Activated naive CD8-positive, alpha-beta T cell treated with anti-CD3 and anti-CD28 coated beads, Interleukin-2, amount 50 U/mL, for 16 hours (primary cell): ENCODE measurements around the gene TMEM91.
"Not testable (repeated sequence)": the region's sequence is repeated elsewhere in the genome, so short reads cannot be mapped to it uniquely, and the experiment has no call there.

Experiments
- DNase-seq: peaks from one replicate; pipeline ENCODE4 v3.0.0-alpha.2; 2020; ENCODE audit warnings: low read depth, low spot score

Gene TMEM91

GRCh38 chr19:41376241-41376997 lies at the start of gene TMEM91:
Gene TMEM91 (plus strand): TSS chr19:41376533. CDS start chr19:41378310, 1,777 bp downstream.
- DNase-seq, result no peak

DNA sequence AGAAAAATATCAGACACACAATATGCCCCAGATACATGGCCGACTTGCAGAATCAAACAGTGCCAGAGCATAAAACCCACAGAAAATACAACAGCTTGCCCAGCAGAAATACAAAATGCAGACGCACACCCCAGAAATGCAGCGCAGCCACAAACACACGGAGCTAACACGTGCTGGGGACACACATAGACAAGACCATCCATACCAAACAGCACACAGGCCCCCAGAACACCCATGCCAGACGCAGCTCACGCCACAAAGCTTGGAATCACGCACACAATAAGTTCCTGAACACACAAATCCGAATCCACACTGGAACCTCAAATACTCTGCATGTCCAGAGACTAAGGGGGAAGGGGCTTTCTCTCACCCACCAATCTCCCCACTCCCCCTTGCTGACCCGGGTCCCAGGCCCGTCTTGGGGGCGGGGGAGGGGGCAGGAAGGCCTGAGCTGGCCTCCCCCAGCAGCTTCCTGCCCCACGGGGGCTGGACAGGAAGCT lies 49.2 kb upstream of the TMEM91 start:
- DNase-seq, result no peak

DNA sequence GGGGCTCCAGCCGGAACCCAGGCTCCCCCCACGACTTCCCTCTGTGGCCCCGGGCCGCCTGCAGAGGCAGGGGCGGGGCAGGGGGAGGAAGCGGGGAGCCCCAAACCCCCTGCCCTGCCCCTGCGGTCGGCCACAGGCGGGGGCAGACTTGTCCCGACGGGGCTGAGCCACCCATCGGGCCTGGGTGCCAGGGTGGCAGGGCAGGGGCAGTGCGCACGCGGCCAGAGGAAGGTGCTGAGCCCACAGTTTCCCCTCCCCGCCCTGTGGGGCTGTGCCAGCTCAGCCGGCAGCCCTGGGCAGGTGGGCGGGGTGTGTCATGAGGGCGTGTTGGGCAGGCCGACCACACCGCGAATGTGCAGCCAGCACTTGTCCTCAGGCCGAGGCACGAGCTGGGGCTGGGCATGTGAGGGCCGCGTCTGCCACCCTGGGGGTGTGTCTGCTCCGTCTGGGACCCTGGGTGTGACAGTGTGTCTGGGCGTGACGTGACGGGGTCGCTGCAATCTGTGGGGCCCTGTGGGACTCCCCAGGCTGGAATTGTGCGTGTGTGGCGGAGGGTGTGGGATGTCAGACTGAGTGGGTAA lies 48.7 kb upstream of the TMEM91 start:
- DNase-seq, result peak; percentile 51

DNA sequence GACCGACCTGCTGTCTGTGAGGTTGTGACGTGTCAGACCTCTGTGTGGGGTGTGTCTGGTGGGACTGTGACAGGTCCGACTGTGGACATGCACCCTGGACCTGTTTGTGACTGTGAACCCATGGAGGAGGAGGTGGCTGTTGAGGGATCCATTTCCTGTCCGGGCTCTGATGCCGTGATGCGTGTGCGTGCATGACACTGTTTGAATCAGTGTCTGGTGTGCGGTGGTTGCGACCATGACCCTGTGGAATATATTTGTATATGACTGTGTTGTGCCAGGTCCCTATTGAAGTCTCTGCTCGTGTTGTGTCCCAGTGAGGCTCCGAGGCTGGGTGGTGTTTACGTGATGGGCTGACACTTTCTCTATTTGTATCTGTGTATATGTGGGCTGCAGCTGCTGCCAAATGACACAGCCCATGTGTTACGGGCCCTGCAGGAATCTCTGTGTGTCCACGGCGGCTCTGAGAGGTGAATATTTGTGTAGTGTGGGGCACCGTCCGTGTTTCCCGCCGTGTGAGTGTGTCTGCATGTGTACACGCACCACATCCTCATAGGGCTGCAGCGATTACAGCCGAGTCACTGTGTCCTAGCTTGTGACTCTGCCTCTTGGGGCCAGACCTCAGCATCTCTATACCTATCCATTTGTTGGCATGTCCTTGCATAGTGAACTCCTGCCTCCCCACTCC lies 48.0 kb upstream of the TMEM91 start:
- DNase-seq, result peak; percentile 30

- no peak for DNase-seq
Measured at GRCh38 chr19:41328842-41329225, 47.5 kb upstream of the TMEM91 start.

- no peak for DNase-seq
Measured at GRCh38 chr19:41330481-41330880, 45.9 kb upstream of the TMEM91 start.

GRCh38 chr19:41330946-41331678 lies 45.2 kb upstream of the TMEM91 start:
- no peak for DNase-seq

GRCh38 chr19:41332000-41332399 lies 44.3 kb upstream of the TMEM91 start:
- DNase-seq, result no peak

DNA sequence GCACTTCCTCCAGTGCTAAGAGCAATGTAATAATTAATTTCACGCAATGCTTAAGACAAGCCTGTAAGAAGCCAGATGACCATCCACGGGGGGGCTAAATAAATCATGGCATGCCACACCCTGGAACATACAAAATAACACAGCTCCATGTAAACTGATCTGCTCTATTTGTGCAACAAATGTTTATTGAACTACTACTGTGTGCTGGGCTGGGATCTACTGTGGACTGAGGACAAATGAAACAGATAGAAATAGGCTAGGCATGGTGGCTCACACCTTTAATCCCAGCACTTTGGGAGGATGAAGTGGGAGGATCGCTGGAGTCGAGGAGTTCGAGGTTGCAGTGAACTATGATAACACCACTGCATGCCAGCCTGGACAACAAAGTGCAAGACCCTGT lies 43.9 kb upstream of the TMEM91 start:
- no peak for DNase-seq

- no peak for DNase-seq
Measured at GRCh38 chr19:41334793-41335192, 41.5 kb upstream of the TMEM91 start.

GRCh38 chr19:41335467-41335866 lies 40.9 kb upstream of the TMEM91 start:
- no peak for DNase-seq

DNA sequence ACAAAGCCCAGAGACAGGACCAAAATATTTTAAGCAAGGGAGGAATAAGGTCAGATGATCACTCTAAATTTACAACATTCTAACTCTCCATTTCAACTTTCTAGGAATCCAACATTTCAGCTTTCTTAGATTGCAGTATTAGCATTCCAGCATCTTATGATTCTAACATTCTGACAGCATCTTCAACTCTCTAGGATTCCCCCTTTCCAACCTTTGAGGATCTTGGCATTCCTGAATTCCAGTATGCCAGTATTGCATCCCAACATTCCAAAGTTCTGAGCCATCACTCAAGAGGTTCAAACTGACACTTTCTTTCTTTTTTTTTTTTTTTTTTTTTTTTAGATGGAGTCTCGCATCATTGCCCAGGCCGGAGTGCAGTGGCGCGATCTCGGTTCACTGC lies 36.4 kb upstream of the TMEM91 start:
- no peak for DNase-seq

GRCh38 chr19:41341669-41342490 lies 34.5 kb upstream of the TMEM91 start:
- DNase-seq, result no peak

GRCh38 chr19:41344162-41344561 lies 32.2 kb upstream of the TMEM91 start:
- no peak for DNase-seq

DNA sequence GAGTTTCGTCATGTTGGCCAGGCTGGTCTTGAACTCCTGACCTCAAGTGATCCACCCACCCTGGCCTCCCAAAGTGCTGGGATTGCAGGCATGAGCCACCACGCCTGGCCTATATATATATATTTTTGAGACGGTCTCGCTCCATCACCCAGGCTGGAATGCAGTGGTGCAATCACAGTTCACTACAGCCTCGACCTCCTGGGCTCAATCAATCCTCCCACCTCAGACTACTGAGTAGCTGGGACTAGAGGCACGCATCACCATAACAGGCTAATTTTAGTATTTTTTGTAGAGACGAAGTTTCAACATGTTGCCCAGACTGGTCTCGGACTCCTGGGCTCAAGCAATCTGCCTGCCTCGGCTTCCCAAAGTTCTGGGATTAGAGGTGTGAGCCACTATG lies 29.4 kb upstream of the TMEM91 start:
- not testable (repeated sequence) for DNase-seq

DNA sequence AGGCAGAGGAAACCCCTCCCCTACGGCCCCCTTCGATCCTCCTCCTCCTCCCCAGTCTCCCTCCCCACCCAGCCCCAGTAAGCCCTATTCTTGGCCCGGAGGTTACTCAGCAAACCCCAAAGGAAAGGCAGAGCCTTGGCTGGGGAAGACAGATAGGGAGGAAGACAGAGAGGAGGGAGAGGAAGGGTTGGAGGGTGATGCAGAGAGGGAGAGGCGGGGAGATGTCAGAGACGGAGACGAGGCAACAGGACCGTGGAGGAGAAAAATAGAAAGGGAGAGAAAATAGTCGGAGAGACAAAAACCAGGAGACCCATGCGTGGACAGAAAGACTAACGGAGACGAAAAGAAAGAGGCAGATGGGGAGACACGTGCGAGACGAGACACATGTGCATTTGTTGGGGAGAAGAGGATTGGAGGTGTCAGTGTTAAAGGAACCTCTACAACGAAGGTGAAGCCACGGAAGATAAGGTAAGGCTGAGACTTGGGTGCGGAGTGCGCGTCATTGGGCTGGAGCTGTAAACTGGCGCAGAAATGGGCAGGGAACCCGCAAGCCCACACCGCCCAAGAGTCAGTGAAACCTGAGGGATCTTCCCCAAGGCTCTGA lies 25.5 kb upstream of the TMEM91 start:
- no peak for DNase-seq

GRCh38 chr19:41351339-41352245 lies 24.7 kb upstream of the TMEM91 start:
- peak; percentile 70 for DNase-seq

DNA sequence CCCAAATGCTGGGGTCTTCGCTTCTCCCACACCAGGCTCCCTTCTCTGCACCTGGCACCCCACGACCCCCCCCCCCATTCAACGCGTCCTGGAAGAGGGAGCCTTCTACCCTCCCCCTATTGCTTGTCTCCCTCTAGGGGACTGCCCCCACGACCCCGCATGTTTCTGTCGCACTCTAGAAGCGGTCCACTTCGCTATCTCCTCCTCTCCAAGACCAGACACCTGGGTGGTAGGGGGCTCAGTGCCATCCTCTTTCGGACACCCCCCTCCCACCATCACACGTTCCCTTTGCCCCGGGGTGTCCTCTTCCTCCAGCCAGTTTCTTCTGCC lies 24.1 kb upstream of the TMEM91 start:
- DNase-seq, result no peak

DNA sequence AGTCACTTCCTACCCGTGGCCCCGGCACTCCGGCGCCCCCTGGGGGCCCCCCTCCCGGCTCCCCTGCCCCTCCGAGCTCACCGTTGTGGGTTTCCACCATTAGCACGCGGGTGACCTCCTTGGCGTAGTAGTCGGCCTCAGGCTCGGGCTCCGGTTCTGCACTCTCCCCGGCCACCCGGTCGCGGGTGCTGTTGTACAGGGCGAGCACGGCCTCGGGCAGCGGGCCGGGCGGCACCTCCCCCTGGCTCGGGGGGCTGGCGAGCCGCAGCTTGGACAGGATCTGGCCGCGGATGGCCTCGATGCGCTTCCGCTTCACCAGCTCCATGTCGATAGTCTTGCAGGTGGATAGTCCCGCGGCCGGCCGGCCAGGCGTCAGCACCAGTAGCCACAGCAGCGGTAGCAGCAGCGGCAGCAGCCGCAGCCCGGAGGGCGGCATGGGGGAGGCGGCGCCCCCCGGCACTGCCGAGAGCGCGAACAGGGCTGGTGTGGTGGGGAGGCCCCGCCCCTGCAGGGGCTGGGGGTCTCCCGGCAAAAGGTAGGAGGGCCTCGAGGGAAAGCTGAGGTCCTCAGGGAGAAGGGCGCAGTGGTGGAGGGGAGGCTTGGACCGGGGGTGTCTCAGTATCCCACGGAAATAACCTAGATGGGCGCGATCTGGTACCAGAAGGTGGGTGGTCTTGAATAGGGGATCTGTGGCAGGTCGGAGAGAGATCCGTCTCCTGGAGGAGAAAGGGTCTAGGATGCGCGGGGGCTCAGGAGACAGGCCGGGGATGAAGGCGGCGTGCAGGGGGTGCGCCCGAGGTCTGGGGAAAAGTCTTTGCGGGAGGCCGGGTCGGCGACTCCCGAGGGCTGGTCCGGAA lies 23.5 kb upstream of the TMEM91 start:
- peak; percentile 57 for DNase-seq
